Epithelial cell of esophagus (primary cell): Measurements from ENCODE around the gene ZCCHC14.

Experiments used
- DNase-seq: peaks from one replicate; pipeline ENCODE4 v3.0.0; 2010; ENCODE audit warnings: low read depth
- H3K4me3 ChIP-seq: 2 replicates; pipeline ENCODE4 v1.5.1; 2011; ENCODE audit warnings: mild to moderate bottlenecking, low read length, control low read depth
- CTCF ChIP-seq: IDR thresholded peaks from 2 replicates; pipeline ENCODE4 v1.5.1; 2011; ENCODE audit warnings: low read depth, mild to moderate bottlenecking, low read length, control low read depth, inconsistent platforms; ENCODE audit not compliant: insufficient read depth; ENCODE audit errors: missing control alignments

Gene ZCCHC14

GRCh38 chr16:87474017-87474416 is 18.8 kb downstream of the ZCCHC14 start:
- no peak overlapping the region for H3K4me3 ChIP-seq
- TF ChIP-seq CTCF: no peak

GRCh38 chr16:87472935-87473334 is 19.9 kb downstream of the ZCCHC14 start:
- no peak overlapping the region for H3K4me3 ChIP-seq
- DNase-seq: no peak
- no peak for TF ChIP-seq CTCF

More at GRCh38 chr16:87474017-87474416, 18.8 kb downstream of the ZCCHC14 start:
- no peak for DNase-seq

- DNase-seq: no peak
Observed at GRCh38 chr16:87472142-87472778, 20.6 kb downstream of the ZCCHC14 start.

GRCh38 chr16:87471278-87472141 is 21.3 kb downstream of the ZCCHC14 start:
- no peak for DNase-seq
- H3K4me3 ChIP-seq: no peak overlapping the region
- no peak for TF ChIP-seq CTCF

More at GRCh38 chr16:87472142-87472778, 20.6 kb downstream of the ZCCHC14 start:
- TF ChIP-seq CTCF: no peak
- no peak overlapping the region for H3K4me3 ChIP-seq

- TF ChIP-seq CTCF: no peak
- H3K4me3 ChIP-seq: no peak overlapping the region
- no peak for DNase-seq
Observed at GRCh38 chr16:87470332-87470731, 22.5 kb downstream of the ZCCHC14 start.

GRCh38 chr16:87469169-87469568 is 23.7 kb downstream of the ZCCHC14 start:
- no peak overlapping the region for H3K4me3 ChIP-seq
- no peak for DNase-seq
- TF ChIP-seq CTCF: no peak
